Measurements from ENCODE around the gene ASPSCR1. TPM values are rescaled to one million over a fixed set of nuclear protein-coding genes. Genes with fewer than 3 reads are reported as not detected.
A peak's percentile ranks its signal among the peaks of the same experiment; 100 is the strongest.

ASPSCR1 gene
- total and polyA plus RNA-seq, 5 donors: 16.6 to 28.9 (median 21.2) TPM

- intact Hi-C loops (cut with DNase I): no loop called here
- ATAC-seq (no peak), DNase-seq (no peak)
- H3K4me3 ChIP-seq (ENCODE audit: low read length): no peak overlapping the region
- WGBS: 68% methylated on average over 23 of the region's 23 CpGs
- H3K9me3 ChIP-seq (ENCODE audit: control insufficient read depth, low read length): no peaks in the 10 kb centered on the region
- H3K4me1 ChIP-seq (ENCODE audit: control insufficient read depth, insufficient read depth, low read length): peaks cover 2% of the 10 kb centered on the region
- H3K27ac ChIP-seq (ENCODE audit: low read length): no peak overlapping the region
- H3K27me3 ChIP-seq (ENCODE audit: control insufficient read depth, insufficient read depth): no peaks in the 10 kb centered on the region
Measured at GRCh38 chr17:82014432-82014831, 37.0 kb downstream of the ASPSCR1 start.

DNA sequence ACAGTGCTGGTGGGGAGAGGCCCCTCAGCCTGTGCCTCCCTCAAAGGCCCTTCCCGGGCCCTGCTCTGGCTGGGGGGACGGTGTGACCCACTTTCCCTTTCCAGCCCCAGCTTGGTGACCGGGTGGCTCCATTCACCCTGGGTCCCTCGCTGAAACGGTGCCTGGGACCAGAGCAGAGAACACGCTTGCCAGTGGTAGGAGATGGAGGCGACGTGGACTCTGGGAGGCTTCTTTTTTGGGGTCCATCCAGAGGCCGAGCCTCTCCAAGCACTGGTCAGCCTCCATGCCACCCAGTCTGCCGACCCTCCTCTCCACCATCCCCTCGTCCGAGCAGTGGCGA is 37.5 kb downstream of the ASPSCR1 start:
- intact Hi-C loops (cut with DNase I): loop anchor here in 1 of 4 donors (5.0 kb wide), 1 partner anchor 53 kb away; the partner anchor contains the start of gene NOTUM
- ATAC-seq: no peak

DNA sequence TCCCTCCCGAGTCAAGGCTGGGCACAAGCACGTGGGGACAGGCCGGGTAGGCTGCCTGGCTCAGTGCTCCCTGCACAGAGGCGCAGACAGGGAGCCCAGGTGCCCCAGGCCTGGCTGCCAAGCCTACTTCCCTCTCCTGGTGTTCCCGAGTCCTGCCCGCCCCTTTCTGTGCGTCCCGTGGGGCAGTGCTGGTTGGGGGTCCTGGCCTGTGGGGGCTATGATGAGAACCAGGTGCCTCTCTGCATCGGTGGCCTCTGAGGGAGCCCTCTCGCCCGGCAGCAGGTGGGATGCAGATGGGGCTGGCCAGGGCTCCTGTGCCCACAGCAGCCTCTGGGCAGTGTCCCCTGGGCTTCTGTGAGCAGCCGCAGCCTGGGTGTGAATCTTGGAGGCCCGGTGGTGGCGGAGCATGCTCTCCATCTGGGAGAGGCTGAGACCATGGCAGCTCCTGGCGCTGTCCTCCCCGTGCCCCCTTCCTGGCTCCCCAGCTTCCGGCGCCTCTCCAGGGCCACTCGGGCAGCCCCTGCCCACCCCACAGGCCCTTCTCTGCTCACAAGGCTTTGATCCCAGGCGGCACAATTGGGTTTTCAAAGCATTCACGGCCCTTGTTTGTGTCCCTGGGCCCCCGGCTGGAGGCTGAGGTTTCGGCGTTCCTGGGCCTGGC is 38.0 kb downstream of the ASPSCR1 start:
- WGBS: 84% methylated on average over 24 of the region's 24 CpGs
- Histone ChIP-seq H3K27me3 (ENCODE audit: control insufficient read depth, insufficient read depth) (no peaks in the 10 kb centered on the region), H3K9me3 (ENCODE audit: control insufficient read depth, low read length) (no peaks in the 10 kb centered on the region), H3K4me3 (ENCODE audit: low read length) (no peak overlapping the region), H3K27ac (ENCODE audit: low read length) (no peak overlapping the region), H3K4me1 (ENCODE audit: control insufficient read depth, insufficient read depth, low read length) (peaks cover 2% of the 10 kb centered on the region)
- intact Hi-C loops (cut with DNase I): loop anchor here in 1 of 4 donors (5.0 kb wide), 1 partner anchor 53 kb away; the partner anchor contains the start of gene NOTUM
- no peak for ATAC-seq
- no peak for DNase-seq

More for the DNA sequence above, 37.5 kb downstream of the ASPSCR1 start:
- DNase-seq: no peak
- WGBS: 88% methylated on average over 13 of the region's 13 CpGs
- Histone ChIP-seq H3K4me3 (ENCODE audit: low read length) (no peak overlapping the region), H3K27me3 (ENCODE audit: control insufficient read depth, insufficient read depth) (no peaks in the 10 kb centered on the region), H3K9me3 (ENCODE audit: control insufficient read depth, low read length) (no peaks in the 10 kb centered on the region), H3K27ac (ENCODE audit: low read length) (no peak overlapping the region), H3K4me1 (ENCODE audit: control insufficient read depth, insufficient read depth, low read length) (peaks cover 2% of the 10 kb centered on the region)

- no peak overlapping the region for H3K4me3 ChIP-seq (ENCODE audit: low read length)
Measured at GRCh38 chr17:82016061-82016874, 38.8 kb downstream of the ASPSCR1 start.

DNA sequence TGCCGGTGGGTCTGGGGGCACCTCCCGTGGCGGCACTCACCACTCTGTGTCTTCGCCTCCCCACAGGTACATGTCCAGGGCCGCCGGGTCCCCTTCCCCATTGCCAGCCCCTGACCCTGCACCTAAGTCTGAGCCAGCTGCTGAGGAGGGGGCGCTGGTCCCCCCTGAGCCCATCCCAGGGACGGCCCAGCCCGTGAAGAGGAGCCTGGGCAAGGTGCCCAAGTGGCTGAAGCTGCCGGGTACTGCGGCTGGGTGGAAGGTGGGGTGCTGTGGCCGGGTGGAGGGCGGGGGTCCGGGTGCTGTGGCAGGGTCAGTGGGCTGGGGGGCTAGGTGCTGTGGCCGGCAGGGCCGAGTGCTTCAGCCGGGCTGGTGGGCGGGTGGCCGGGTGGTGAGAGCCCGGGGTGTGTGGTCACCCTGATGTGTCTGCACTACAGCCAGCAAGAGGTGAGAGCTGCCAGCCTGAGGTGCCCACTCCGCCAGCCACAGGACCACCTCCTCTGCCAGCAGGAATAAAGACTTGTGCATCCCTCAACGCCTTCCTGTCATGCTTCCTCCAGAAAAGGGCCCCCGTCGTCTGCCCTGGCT is 39.5 kb downstream of the ASPSCR1 start:
- H3K4me3 ChIP-seq (ENCODE audit: low read length): no peak overlapping the region
- no peak overlapping the region for H3K27ac ChIP-seq (ENCODE audit: low read length)
- DNase-seq (no peak), ATAC-seq (no peak)
- WGBS: 84% methylated on average over 24 of the region's 24 CpGs
- intact Hi-C loops (cut with DNase I): loop anchor here in 1 of 4 donors (5.0 kb wide), 1 partner anchor 55 kb away; the partner anchor contains the start of gene NOTUM
- H3K9me3 ChIP-seq (ENCODE audit: control insufficient read depth, low read length): no peaks in the 10 kb centered on the region
- peaks cover 3% of the 10 kb centered on the region for H3K4me1 ChIP-seq (ENCODE audit: control insufficient read depth, insufficient read depth, low read length)
- no peaks in the 10 kb centered on the region for H3K27me3 ChIP-seq (ENCODE audit: control insufficient read depth, insufficient read depth)

More at GRCh38 chr17:82016061-82016874, 38.8 kb downstream of the ASPSCR1 start:
- H3K4me1 ChIP-seq (ENCODE audit: control insufficient read depth, insufficient read depth, low read length): peaks cover 2% of the 10 kb centered on the region
- no peak overlapping the region for H3K27ac ChIP-seq (ENCODE audit: low read length)
- 90% methylated on average over 28 of the region's 28 CpGs for WGBS
- no peaks in the 10 kb centered on the region for H3K9me3 ChIP-seq (ENCODE audit: control insufficient read depth, low read length)
- ATAC-seq (no peak), DNase-seq (no peak)
- no peaks in the 10 kb centered on the region for H3K27me3 ChIP-seq (ENCODE audit: control insufficient read depth, insufficient read depth)
- intact Hi-C loops (cut with DNase I): loop anchor here in 1 of 4 donors (5.0 kb wide), 1 partner anchor 54 kb away; the partner anchor contains the start of gene NOTUM

DNA sequence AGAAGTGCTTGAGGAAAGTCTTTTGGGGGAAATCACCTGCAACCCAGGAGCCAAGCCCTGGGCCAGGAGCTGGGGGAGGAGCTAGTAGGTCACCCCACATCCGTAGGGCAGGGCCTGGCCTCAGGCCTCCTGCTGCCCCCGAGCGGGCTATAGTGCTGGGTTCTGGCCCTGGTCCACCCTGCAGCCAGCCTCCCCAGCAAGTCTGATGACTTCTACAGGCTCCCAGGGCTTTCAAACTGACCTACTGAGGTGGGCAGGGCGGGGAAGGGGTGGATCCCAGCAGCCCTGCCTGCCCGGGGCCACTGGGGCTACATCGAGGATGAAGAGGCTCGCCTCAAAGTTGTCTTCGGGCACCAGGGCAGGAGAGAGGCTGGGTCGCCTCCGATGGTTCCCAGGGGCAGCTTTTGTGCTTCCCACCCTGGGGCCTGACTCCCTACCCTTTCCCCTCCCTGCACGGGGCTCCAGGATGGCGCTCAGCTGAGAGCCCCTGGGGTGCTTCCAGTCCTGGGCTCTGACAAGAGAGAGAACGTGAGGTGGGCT is 40.3 kb downstream of the ASPSCR1 start:
- DNase-seq: no peak
- 83% methylated on average over 13 of the region's 13 CpGs for WGBS
- no peak for ATAC-seq
- intact Hi-C loops (cut with DNase I): loop anchor here in 1 of 4 donors (5.0 kb wide), 1 partner anchor 55 kb away; the partner anchor contains the start of gene NOTUM
- H3K27ac ChIP-seq (ENCODE audit: low read length): no peak overlapping the region
- H3K4me3 ChIP-seq (ENCODE audit: low read length): no peak overlapping the region
- H3K9me3 ChIP-seq (ENCODE audit: control insufficient read depth, low read length): no peaks in the 10 kb centered on the region
- no peaks in the 10 kb centered on the region for H3K27me3 ChIP-seq (ENCODE audit: control insufficient read depth, insufficient read depth)
- peaks cover 5% of the 10 kb centered on the region for H3K4me1 ChIP-seq (ENCODE audit: control insufficient read depth, insufficient read depth, low read length)

DNA sequence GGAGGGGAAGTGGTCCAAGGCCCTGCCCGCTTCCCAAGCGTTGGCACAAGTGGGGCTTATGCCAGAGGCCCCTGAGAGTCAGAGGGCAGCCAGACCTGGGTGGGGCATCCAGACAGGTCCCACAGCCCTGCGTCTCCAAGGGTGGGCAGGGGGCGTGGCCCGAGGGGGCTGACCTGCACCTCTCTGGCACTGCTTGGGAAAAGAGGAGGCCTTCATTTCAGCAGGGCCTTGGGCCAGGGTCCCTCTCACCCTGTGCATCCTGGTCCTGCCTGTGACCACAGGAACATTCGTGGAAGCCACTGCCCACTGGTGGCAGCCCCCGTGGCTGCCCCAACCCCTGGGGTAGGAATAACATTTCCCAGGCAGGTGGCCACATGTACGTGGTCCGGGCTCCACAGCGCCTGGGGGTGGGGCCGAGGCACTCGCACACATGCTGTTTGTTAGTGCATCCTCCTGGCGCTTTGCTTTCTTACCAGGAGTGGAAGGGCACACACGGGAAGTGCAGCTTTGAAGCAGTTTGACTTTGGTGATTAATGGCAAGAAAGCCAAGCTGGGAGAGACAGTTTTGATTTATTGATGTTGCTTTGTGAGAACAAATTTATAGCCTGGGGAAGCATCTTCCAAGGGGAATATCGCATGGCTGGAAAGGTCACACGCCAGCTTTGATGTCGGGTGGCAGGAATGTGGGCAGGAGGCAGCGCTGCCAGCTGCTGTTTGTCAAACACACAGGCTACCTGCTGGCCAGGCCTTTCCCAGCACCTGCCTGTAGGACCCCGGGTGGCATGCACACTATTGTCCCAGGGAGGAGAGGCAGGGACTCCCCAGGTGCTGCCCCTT is 40.9 kb downstream of the ASPSCR1 start:
- 75% methylated on average over 19 of the region's 19 CpGs for WGBS
- DNase-seq (no peak), ATAC-seq (no peak)
- Histone ChIP-seq H3K9me3 (ENCODE audit: control insufficient read depth, low read length) (no peaks in the 10 kb centered on the region), H3K27me3 (ENCODE audit: control insufficient read depth, insufficient read depth) (no peaks in the 10 kb centered on the region), H3K27ac (ENCODE audit: low read length) (no peak overlapping the region), H3K4me1 (ENCODE audit: control insufficient read depth, insufficient read depth, low read length) (peaks cover 5% of the 10 kb centered on the region), H3K4me3 (ENCODE audit: low read length) (no peak overlapping the region)
- intact Hi-C loops (cut with DNase I): loop anchor here in 1 of 4 donors (5.0 kb wide), 1 partner anchor 56 kb away; the partner anchor contains the start of gene NOTUM

DNA sequence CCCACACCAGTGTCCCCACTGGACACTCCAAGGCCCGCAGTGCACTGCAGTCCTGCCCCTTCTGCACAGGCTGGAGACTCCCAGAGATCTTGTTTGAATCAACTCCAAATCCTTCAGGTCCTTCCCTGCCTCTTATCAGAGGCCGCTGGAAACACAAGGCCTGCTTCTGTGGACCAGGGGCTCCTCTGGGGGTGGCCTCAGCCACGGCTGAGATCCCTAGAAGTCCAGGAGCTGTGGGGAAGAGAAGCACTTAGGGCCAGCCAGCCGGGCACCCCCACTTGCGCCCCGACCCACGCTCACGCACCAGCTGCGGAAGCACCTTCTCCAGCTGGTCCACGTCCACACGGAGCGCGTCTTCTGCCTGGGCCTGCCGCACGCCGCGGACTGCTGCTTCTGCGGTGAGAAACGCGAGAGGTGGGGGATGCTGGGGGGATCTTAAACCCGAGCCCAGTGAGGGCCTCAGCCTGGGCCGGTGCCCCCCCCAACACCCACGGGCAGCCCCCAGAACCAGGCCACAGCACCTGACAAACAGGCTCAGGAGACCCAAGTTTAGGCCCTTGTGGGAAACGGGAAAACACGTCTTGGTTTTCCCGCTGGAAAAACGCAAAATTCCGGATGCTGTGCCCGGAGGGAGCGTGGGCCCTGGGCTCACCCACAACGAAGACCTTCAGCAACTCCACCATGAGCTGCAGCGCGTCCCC is 41.7 kb downstream of the ASPSCR1 start:
- no peak for DNase-seq
- H3K27ac ChIP-seq (ENCODE audit: low read length): no peak overlapping the region
- no peaks in the 10 kb centered on the region for H3K9me3 ChIP-seq (ENCODE audit: control insufficient read depth, low read length)
- H3K4me1 ChIP-seq (ENCODE audit: control insufficient read depth, insufficient read depth, low read length): peaks cover 3% of the 10 kb centered on the region
- H3K27me3 ChIP-seq (ENCODE audit: control insufficient read depth, insufficient read depth): no peaks in the 10 kb centered on the region
- WGBS: 86% methylated on average over 33 of the region's 33 CpGs
- ATAC-seq: no peak
- H3K4me3 ChIP-seq (ENCODE audit: low read length): no peak overlapping the region
- intact Hi-C loops (cut with DNase I): loop anchor here in 1 of 4 donors (5.0 kb wide), 1 partner anchor 57 kb away; the partner anchor contains the start of gene NOTUM

GRCh38 chr17:82019690-82020571 is 42.5 kb downstream of the ASPSCR1 start:
- H3K4me1 ChIP-seq (ENCODE audit: control insufficient read depth, insufficient read depth, low read length): peaks cover 3% of the 10 kb centered on the region
- intact Hi-C loops (cut with DNase I): loop anchor here in 3 of 4 donors (5.0 kb wide), 2 partner anchors 58 to 63 kb away; partner anchors contain the start of gene NOTUM (in 2 of the 3)
- WGBS: 62% methylated on average over 34 of the region's 34 CpGs
- H3K9me3 ChIP-seq (ENCODE audit: control insufficient read depth, low read length): no peaks in the 10 kb centered on the region
- ATAC-seq (no peak), DNase-seq (peak in 2 of 3 donors; percentile 63 to 80)
- H3K27ac ChIP-seq (ENCODE audit: low read length): no peak overlapping the region
- H3K4me3 ChIP-seq (ENCODE audit: low read length): no peak overlapping the region
- no peaks in the 10 kb centered on the region for H3K27me3 ChIP-seq (ENCODE audit: control insufficient read depth, insufficient read depth)
